K562 (cell line): ENCODE results near the gene PRR7. TPM values are rescaled to one million over a fixed set of nuclear protein-coding genes. Genes with fewer than 3 reads are reported as not detected.

Experiments used
- DEAF1 ChIP-seq: fragments of 450-650 bp; formaldehyde crosslinking; IDR thresholded peaks from 2 replicates; pipeline ENCODE4 v1.4.0; 2020; ENCODE audit warnings: mild to moderate bottlenecking, moderate library complexity
- MEF2D ChIP-seq: conservative IDR thresholded peaks from 2 replicates; pipeline ENCODE4 v1.6.1; 2016; ENCODE audit warnings: low read depth, missing genetic modification characterization, missing compliant biosample characterization
- MTA2 ChIP-seq: fragments of 450-650 bp; IDR thresholded peaks from 2 replicates; pipeline ENCODE4 v1.6.1; 2016; ENCODE audit warnings: low read depth
- NFE2L1 ChIP-seq: fragments of 450-650 bp; IDR thresholded peaks from 2 replicates; pipeline ENCODE4 v1.6.1; 2016; ENCODE audit warnings: missing genetic modification characterization, low read depth, mild to moderate bottlenecking, missing compliant biosample characterization, moderate library complexity, borderline replicate concordance
- NFXL1 ChIP-seq: fragments of 450-650 bp; formaldehyde crosslinking; IDR thresholded peaks from 2 replicates; pipeline ENCODE4 v1.4.0; 2021; ENCODE audit warnings: mild to moderate bottlenecking
- NONO ChIP-seq, 2 experiments: fragments of 200-400 bp in 1 of 2; fragments of 450-650 bp in 1 of 2; formaldehyde crosslinking in 1 of 2; IDR thresholded peaks; 2 replicates each; pipeline ENCODE4 v1.6.1; 2017; ENCODE audit warnings: low read depth in 2 of 2, mild to moderate bottlenecking in 2 of 2, moderate library complexity in 2 of 2, low read length in 1 of 2
- PATZ1 ChIP-seq: fragments of 250-450 bp; sonication (Bioruptor Pico); IDR thresholded peaks from 2 replicates; pipeline ENCODE4 v1.5.0; 2020; ENCODE audit warnings: mild to moderate bottlenecking, borderline replicate concordance
- PHB2 ChIP-seq: fragments of 450-650 bp; IDR thresholded peaks from 2 replicates; pipeline ENCODE4 v1.6.1; 2017; ENCODE audit warnings: low read depth
- TBL1XR1 ChIP-seq, 2 experiments: IDR thresholded peaks; 2 replicates each; pipeline ENCODE4 v1.6.1; 2012; ENCODE audit warnings: improper control_type of control experiment in 2 of 2, low read length in 2 of 2, mild to moderate bottlenecking in 1 of 2
- ZNF174 ChIP-seq: fragments of 250-450 bp; sonication (Bioruptor Pico); IDR thresholded peaks from 2 replicates; pipeline ENCODE4 v1.4.0; 2020; ENCODE audit warnings: mild to moderate bottlenecking
- ZNF407 ChIP-seq: fragments of 450-650 bp; IDR thresholded peaks from 2 replicates; pipeline ENCODE4 v1.6.1; 2016; ENCODE audit warnings: low read depth
- ZNF436 ChIP-seq: fragments of 250-450, 450-650 bp; sonication (Bioruptor Pico); formaldehyde crosslinking; IDR thresholded peaks from 2 replicates; pipeline ENCODE4 v1.7.0; 2020; ENCODE audit warnings: mild to moderate bottlenecking
- polyA plus RNA-seq, 8 experiments: library from polyadenylated mRNA; depleted of rRNA in 4 of 8; stranded (reverse) in 5 of 8; unstranded in 3 of 8; fragments of >200 nt; fragmentation: Nextera tagmentation in 2 of 8; fragmentation: Illumina TruSeq in 1 of 8; extraction: Ambion mirVana in 2 of 8; extraction: Trizol in 1 of 8; gene quantifications; 2 replicates each; pipeline versions ENCODE4 v1.2.1 to v1.2.3, GENCODE V29; 2011 to 2014; ENCODE audit warnings: inconsistent platforms in 1 of 8, missing spikeins in 1 of 8
- total RNA-seq, 7 experiments: library from RNA; depleted of rRNA in 6 of 7; stranded (reverse); fragments of >200 nt in 6 of 7; fragmentation: Illumina TruSeq in 2 of 7; extraction: Trizol in 2 of 7; gene quantifications; 2 replicates each; pipeline versions ENCODE4 v1.2.1 to v1.2.3, GENCODE V29; 2011 to 2021; ENCODE audit warnings: low replicate concordance in 1 of 7

PRR7 gene
- total and polyA plus RNA-seq, 9 of the 15 experiments (the other 6 are each of a cell fraction or from before 2014, with no cell fraction given) = 0.80 to 11.3 (median 10.4) TPM; not detected in 4

GRCh38 chr5:177445052-177445916, 1.3 kb upstream of the PRR7 start (continued):
- no peak for TF ChIP-seq PATZ1 (CRISPR knock-in tag)
- 0 out of 2 replicates have a peak, but pooled peaks have one; percentile 34 for TF ChIP-seq MTA2
- TF ChIP-seq NFXL1 (CRISPR knock-in tag) = no peak
- TF ChIP-seq ZNF407 = peak; percentile 20; the same call in 1 of the 2 replicates
- TF ChIP-seq TBL1XR1 (IDR thresholded peaks at IDR 0.05; ENCODE audit: low read length in 2 of 2) = no peak
- TF ChIP-seq ZNF436 = no peak
- TF ChIP-seq PHB2 = no peak
- TF ChIP-seq MEF2D (tag) = no peak
- TF ChIP-seq ZNF174 (CRISPR knock-in tag) = no peak
- no peak for TF ChIP-seq NFE2L1 (tag)
- no peak for TF ChIP-seq NONO (IDR thresholded peaks at IDR 0.05; ENCODE audit: low read depth in 2 of 2, low read length in 1 of 2)
- TF ChIP-seq DEAF1 = no peak
